Stimulated activated CD8-positive, alpha-beta memory T cell treated with anti-CD3 and anti-CD28 coated beads, Interleukin-2, amount 100 ng/mL, for 1 hour (primary cell): ENCODE results near the gene KCNT1.

Experiments used
- DNase-seq, 2 donors: peaks; one replicate each; pipeline ENCODE4 v3.0.0-alpha.2; 2020; ENCODE audit warnings: low read depth in 2 of 2

The KCNT1 gene

DNA sequence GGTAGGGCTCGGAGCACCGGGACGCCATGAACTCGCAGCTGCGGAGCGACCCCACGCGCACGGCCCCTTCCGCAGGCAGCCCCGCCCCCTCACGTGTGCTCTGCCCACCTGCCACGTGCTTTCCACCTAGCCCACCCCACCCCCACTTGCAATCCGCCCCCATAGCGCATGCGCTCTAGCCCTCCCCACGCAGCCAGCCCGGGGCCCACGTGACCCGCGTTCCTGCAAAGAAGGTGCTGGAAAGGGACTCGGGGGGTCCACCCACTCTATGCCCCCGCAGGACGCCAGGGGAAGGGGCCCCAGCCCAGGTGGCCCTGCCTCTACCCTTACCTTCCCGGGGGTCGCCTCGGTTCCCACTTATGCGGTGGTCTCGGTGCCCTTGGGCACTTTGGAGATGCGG, 2.5 kb upstream of the KCNT1 start, which contains the start of gene SOHLH1:
Gene SOHLH1 (minus strand): TSS at position 42 of the 400 bp plus-strand sequence. CDS start 14 bp downstream, at position 28.
- no peak for DNase-seq

DNA sequence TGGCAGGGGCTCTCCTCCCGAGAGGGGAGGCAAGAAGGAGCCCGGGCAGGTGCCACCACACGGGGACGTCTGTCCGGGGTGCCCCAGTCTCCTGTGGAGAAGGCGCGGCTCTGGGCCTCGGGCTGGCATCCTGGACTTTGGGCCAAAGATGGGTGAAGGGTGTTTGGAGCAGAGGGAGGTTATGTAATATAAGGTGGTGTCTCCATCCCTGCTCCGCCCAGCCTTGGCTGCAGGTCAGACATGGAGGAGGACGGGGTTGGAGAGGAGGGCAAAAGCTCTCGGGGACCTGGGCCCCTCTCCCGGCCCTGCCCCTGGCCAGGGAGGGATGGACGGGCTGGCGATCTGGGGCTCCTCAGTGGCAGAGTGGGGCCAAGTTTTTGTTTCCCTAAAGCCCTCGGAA, 1.5 kb upstream of the KCNT1 start:
- no peak for DNase-seq

DNA sequence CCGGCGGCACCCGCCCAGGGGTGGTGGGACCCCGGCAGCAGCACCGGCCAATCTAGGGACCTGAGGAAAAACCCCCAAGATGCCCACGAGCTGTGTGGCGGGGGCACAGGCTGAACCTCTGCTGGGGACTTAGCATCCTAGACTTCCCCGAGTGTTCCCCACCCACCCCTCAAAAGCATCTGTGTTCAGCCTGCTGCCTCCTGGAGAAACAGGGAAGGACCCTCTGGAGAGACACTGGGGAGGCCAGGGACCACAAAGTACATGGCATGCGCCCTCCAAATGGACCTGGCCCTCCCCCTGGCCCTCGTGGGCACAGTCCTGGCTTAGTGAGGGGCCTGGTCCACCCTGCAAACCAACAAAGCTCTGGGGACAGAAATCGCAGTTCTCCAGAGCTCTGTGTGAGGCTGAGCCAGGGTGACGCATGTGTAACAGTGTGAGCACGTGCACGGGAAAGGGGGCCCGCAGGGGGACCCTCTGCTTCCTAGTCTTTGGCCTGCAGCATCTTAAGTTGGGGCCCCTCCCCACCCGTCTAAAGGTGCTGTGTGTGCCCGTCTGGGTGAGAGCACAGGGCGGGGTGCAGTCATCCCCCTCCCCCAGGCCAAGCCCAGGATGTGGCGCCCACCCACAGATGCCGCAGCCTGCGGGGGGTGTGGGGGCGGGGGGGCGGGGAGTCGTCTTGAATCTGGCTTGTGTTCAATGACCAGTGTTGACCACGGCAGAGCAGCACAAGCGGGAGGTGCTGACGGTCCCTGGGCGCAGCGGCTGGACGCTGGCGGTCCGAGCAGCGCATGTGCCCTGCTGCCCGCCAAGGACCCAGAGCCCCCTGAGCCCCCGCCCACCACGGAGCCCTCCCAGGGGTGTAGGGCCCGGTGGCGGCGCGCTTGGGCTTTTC, 672 bp upstream of the KCNT1 start:
- DNase-seq, result no peak

DNA sequence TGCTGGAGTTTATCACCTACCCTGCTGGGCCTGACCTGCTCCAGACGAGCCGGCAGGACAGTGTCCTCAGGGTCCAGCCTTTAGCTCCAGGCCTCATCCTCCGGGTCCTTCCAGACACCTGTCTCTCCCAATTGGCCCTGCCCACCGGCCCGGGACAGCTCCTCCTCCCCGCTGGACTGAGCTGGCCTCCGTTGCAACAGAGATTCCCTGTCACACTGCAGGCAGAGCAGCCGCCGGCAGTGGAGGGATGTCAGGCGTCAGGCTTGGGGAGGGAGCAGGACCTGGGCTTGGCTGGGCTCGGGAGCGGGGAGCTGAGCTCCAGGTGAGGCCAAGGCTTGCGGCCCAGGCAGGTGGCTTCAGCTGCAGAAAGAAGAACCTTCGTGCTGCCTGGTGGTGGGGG, 1.7 kb downstream of the KCNT1 start:
- DNase-seq, result no peak

DNA sequence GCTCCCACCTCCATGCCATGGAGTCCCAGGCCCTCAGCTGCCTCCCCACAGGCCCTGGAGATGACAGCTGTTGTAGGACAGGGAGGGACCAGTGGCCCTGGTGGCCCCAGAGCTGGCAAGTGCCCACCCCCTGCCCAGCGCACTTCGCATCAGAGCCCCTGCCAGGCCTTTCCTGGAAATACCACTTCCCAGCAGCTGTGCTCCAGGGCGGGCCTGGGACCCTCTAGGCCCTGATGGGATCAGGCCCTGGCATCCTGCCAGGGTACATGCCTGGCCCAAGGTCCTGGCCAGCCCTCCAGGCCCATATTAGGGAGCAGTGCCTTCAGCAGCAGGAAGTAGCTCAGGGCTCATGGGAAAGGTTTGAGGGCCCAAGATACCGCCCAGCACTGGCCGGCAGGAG, 2.5 kb downstream of the KCNT1 start:
- DNase-seq, result no peak

DNA sequence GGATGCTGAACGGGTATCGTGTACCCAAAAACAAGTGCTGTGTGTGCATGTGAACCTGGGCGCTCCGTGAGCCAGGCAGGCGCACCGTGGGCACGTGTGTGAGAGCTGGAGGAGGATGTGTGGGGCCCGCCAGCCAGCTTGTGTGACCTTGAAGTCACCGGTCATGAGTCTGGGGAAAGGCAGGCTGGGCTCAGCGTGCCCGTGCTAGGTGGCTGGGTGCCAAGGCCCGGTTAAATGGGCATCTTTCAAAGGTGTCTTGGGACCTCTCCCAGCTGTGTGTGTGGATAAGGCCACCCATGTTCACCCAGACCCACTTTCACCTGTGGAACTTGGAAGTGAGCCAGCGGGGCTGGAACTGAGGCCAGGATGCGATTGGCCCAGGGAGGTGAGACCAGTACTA, 3.4 kb downstream of the KCNT1 start:
- DNase-seq, result no peak

DNA sequence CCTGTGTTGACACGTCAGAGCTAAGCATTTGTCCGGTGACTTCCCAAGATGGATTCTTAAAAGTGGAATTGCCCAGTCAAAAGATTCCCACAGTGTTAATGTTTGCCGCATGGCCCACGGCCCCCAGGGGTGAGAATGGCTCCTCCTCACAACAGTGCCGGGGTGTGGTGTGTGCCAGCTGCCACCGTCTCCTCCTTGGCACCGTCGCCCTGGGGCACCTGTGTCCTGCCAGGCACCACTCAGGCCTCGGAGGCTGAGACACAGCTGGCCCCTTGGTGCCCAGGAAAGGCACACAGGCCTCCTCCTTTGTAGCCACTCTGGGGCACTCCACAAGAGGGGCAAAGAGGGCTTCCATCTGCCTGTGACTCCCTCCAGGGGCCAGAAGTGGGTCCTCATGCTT, 4.3 kb downstream of the KCNT1 start:
- DNase-seq, result no peak

DNA sequence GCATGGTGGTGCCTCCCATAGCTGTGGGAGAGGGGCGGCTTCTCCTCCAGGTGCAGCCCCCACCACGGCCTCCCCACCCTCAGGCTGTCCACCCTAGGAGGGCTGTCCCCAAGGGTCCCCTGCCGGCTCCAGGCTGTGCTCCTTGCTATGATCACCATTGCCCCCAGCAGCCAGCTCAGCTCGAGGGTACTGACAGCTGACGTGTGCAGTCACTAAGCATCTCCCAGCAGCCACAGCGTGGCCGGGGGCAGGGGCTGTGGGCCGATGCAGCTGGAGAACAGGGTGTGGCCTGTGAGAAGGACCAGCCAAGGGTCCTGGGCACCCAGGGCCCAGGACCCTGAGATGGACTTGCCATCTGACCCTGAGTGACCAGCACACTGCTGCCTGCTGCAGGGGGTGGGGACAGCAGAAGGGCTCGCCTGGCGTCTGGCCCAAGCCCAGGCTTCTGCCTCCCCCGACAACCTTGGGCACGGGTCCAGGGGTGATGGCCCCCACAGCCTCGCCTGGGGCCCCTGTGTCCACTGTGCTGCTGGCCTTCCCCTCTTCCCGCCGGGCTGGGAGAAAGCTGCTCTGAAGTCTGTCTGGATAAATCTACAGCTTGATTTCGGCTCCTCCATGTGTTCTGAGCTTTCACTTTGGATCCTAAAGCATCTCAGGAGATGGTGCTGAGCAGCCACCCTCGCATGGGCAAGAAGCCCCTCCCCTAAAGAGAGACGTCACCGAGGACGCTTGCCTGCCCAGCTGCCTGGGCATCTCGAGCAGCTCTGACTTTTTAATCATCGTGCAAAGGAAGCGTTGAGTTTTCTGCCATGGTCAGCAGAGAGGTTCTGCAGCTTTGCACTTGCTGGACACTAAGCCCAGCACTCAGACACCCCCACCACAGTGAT, 5.5 kb downstream of the KCNT1 start:
- no peak for DNase-seq

DNA sequence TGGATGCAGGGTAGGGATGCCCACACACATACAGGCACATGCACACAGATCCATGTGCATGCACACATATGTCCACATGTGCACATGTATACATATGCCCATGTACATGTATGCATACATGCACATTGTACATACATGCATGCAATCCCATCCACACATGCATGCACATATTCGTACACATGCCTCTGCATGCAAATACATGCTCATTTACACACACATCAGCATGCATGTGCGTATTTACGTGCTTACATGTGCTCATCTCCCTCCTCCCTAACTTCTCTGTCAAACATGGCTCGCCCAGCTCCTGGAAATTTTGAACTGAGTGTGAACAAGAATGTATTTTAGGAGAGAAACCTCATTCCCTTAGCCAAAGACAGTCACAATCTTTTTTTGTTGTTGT, 6.2 kb downstream of the KCNT1 start:
- no peak for DNase-seq

DNA sequence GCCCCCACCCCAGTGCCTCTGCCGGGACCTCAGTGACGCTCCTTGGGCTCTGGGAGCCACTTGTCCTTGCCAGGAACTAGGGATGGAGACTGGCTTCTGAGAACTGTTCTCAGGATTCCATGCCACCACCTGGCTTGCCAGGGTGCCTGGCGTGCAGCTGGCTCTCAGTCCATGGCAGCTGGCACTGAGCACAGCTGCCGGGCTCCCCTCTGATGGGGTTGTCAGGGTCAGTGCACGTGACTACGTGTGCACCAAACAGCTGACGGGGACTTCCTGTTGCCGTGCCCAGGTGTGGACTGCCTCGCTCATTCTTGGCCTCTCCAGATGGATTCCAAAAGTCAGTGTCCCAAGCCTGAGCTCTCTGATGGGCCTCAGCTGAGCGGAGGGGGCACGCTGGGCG, 9.4 kb downstream of the KCNT1 start:
- no peak for DNase-seq

DNA sequence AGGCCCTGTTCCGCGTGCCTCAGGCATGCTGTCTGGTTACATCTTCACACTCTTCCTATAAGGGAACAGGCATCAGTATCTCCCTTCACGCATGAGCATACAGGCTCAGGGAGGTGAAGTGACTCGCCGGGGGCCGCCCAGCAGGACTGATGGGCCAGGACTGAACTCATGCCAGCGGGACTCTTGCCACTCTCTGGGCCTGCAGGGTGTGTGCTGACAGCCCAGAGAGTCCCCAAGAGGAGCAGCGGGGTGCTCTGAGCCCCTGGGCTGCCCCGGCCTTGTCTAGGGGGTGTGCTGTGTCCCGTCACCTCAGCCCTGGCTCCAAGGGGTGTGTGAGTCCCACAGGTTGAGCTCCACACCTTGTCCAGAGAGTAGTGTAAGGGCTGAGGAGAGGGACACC, 9.9 kb downstream of the KCNT1 start:
- no peak for DNase-seq

DNA sequence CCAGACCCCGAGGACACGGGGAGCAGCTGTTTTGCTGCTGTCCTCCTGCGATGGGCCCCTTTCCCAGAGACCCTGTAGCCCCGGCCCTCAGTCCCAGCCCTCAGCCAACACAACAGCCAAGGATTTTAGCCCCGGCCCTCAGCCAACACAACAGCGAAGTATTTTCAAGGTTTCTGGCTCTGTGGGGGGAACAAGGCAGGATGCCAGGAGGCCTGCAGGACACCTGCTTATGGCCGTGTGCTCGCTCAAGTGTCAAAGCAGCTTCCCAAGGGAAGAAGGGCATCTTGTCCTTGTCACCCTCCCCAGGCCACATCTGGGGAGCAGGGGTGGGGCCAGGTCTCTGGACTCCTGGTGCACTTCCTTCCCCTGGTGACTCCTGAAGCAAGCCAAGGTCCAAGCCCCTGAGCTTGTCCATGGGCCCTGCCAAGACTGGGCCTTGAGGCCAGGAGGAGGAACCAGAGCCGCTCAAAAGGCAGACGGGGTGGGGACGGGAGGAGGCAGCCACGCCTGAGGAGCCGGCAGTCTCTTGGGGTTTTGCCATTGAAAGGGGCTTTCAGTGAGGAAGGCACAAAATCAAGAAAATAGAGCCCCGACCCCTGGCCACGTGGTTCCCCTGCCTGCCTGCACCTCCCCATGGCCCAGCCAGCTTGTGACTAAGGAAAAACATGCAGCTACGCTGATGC, 10.8 kb downstream of the KCNT1 start:
- DNase-seq, result no peak

DNA sequence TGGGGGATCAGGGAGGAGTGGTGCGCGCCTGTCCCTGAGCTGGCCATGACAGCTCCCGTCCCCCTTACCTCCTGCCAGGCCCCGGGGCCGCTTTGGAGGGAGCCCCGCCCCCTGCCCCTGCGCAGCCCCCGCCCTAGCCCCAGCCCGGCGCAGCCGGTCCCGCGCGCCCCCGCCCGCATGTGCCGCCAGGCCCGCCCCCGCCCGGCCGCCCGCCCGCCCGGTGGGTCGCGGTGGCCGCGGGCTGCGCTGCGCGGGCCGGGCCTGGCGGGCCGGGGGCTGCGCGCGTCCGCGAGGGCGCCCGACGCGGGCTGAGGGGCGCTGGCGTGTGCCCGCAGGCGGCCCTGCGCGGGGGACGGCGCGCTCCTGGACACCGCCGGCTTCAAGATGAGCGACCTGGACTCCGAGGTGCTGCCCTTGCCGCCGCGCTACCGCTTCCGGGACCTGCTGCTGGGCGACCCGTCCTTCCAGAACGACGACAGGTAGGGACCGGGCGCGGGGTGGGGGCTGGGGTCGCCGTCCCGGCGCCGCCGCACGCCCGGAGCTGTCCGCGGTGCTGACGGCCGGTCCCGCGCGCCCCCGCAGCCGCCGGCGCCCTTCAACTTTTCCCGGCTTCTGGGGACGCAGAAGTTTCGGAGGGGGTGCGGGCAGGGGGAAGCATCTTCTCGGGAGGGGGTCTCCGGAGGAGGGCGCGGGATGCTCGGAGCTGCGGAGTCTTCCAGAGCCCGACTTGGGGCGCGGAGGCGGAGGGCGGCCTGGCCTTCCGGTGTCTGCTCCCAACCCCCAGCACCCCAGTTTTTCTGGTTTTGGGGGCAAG, 12.5 kb downstream of the KCNT1 start:
- DNase-seq, result no peak

DNA sequence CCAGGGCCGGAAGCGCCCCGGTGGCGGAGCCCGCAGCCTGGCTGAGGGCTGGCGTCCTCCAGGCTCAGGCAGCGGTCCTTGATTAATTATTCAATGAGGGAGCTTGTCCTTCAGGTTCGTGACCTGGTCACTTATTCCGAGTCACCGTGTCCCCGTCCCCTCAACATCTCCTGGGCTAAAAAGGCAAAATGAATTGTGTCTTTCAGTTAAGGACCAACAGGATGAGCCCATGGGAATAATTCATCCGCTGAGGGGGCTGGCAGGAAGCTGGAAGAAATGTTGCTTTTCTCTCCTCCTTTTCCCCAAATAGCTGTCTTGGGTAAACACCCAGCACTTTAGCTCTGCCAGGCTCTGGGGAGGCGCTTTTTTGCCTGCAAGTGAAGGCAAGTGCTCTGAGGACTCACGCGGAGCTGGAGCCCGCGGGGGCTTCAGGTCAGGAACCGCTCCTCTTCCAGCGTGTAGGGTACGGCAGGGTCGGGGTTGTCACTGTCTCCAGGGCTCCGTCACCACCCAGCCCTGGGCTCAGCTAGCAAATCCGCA, 13.1 kb downstream of the KCNT1 start:
- DNase-seq, result no peak

DNA sequence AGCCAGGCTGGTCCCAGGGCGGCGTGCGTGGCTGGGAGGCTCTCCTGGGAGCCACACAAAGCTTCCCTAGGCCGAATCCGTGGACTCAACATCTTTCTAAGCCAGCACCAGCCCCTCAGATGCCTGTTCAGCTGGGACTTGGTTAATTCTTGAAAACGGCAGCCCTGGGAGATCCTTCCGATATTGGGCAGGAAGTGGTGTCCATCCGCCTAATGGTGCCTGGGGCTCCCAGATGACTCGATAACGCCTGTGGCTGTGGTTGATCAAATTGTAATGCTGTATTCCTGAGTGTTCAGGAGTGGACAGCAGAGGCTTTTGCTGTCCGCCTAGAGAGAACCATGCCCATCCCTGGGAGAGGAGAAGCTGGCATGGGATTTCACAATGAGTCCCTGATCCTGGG, 14.1 kb downstream of the KCNT1 start:
- no peak for DNase-seq

DNA sequence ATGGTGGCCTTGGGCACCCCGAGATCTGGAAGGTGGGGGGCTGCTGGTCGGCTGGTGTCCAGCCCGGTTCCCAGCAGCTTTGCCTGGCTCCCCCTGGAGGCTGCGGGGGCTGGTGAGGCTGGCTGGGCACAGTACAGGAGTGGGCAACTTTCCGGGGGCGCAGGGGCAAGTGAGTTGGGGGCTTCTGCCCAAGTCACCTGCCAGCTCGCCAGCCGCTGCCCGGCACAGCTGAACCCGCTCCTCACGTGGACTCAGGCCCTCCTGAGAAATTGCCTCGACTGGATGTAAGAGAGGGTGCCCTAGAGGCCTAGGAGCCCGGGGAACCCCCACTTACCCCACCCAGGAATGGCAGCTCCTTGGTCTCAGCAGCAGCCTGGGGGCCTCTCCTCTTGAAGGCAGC, 15.4 kb downstream of the KCNT1 start:
- DNase-seq, result no peak

DNA sequence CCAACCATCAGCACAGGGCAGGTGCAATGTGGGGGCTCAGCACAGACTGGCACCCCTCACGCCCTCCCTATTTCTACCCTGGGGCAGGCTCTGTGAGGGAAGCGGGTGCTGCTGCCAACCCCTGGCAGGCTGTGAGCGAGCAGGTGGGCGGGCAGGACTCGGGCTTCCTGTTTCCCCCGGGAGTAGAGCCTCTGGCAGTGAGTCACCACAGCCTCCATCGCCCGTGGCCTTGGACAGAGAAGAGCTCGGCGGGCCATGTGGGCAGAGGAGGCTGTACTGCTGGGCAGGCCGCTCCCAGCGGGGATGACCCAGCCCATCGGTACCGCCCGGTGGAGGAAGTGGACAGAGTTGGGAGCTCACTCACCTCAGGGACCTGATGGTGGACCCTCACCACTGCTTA, 16.6 kb downstream of the KCNT1 start:
- no peak for DNase-seq

DNA sequence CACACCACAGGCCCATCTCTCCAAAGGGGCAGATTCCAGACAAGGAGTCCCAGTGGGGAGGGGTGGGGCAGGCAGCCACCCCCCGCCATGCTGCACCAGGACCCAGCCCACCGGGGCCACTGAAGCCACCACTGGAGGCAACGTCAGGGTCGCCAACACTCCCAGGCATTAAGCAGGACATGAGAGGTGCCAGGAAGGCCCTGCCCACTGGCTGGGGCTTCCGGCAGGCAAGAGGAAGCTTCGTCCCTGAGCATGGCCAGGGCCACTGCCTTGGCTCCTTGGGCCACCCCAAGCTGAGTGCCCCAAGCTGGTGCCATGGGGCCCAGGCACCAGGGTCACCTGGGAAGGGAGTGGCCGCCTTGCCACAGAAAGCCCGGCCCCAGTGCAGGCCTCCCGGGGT, 17.5 kb downstream of the KCNT1 start:
- no peak for DNase-seq

DNA sequence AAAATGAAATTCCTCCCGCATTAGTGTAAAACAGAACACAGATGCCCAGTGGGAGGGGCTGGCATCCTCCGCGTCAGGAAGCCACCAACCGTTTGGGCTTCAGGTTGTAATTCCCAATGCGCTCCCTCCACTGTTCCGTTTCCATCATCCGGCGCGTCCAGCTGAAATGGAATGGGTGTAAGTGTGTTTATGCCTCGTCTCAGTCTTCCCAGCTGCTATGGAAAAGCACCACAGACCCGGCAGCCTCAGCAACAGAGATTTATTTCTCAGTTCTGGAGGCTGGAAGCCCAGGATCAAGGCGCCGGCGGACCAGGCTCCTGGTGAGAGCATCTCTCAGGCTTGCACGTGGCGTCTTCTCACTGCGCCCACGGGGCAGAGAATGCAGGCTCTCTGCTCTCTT, 20.4 kb downstream of the KCNT1 start:
- DNase-seq, result no peak

DNA sequence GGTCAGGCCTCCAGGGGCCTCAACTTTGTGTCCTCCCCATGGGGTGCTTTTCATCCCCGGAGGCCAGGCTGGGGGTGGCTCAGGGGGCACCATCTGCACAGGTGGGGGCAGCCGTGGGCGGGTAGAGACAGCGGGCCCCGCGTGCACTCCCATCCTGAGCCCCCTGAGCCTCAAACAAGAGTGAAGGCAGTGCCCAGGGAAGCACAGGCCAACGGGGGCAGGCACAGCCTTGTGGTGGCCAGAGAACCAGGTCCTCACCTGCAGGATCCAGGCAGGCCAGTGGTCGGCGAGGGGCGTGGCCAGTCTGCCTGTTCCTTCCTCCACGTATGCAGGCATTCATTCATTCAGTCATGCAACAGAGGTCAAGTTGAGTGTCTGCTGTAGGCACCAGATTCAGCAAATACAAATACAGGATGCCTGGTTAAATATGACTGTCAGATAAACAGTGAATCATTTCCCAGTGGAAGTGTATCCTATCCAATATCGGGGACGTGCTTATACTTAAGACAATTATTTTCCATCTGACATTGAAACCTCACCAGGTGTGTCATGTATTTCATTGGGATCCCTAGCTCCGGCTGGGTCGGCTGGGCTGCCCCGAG, 22.3 kb downstream of the KCNT1 start:
- no peak for DNase-seq
